ENCODE results near the gene DCAF10.
"Not testable (repeated sequence)": the region's sequence is repeated elsewhere in the genome, so short reads cannot be mapped to it uniquely, and the experiment has no call there.

The DCAF10 gene

GRCh38 chr9:37761511-37761910, 39.1 kb upstream of the DCAF10 start:
- H3K4me3 ChIP-seq = no peak overlapping the region
- TF ChIP-seq FOXP2 (optimal IDR thresholded peaks at IDR 0.05; ENCODE audit: control extremely low read depth, extremely low read length, insufficient read depth) (no peak), POLR2AphosphoS5 (IDR thresholded peaks at IDR 0.05; ENCODE audit: borderline replicate concordance, low read depth, low read length) (no peak), EZH2 (IDR thresholded peaks at IDR 0.05) (no peak)
- H3K36me3 ChIP-seq (ENCODE audit: insufficient read depth, low read length) = no peaks in the 10 kb centered on the region
- H3K27ac ChIP-seq = no peak overlapping the region
- no peak for DNase-seq (ENCODE audit: low read depth, low spot score)
- no peaks in the 10 kb centered on the region for H3K9me3 ChIP-seq (ENCODE audit: low read depth, low read length)
- no peak overlapping the region for H3K9ac ChIP-seq (ENCODE audit: insufficient read length)

GRCh38 chr9:37765263-37765662, 35.3 kb upstream of the DCAF10 start:
- H3K9ac ChIP-seq (ENCODE audit: insufficient read length); H3K4me3 ChIP-seq; H3K9me3 ChIP-seq (ENCODE audit: low read depth, low read length); H3K36me3 ChIP-seq (ENCODE audit: insufficient read depth, low read length); H3K27ac ChIP-seq; DNase-seq (ENCODE audit: low read depth, low spot score): not testable (repeated sequence)

GRCh38 chr9:37769306-37769705, 31.3 kb upstream of the DCAF10 start:
- Histone ChIP-seq H3K9me3 (ENCODE audit: low read depth, low read length) (no peaks in the 10 kb centered on the region), H3K36me3 (ENCODE audit: insufficient read depth, low read length) (0 out of 2 replicates have a peak, but pooled peaks cover 3% of the 10 kb centered on the region), H3K27ac (no peak overlapping the region), H3K4me3 (no peak overlapping the region), H3K9ac (ENCODE audit: insufficient read length) (no peak overlapping the region)
- TF ChIP-seq POLR2AphosphoS5 (IDR thresholded peaks at IDR 0.05; ENCODE audit: borderline replicate concordance, low read depth, low read length) (no peak), FOXP2 (optimal IDR thresholded peaks at IDR 0.05; ENCODE audit: control extremely low read depth, extremely low read length, insufficient read depth) (no peak), EZH2 (IDR thresholded peaks at IDR 0.05) (no peak)
- DNase-seq (ENCODE audit: low read depth, low spot score) = no peak

- Histone ChIP-seq H3K9ac (ENCODE audit: insufficient read length) (no peak overlapping the region), H3K4me3 (no peak overlapping the region), H3K36me3 (ENCODE audit: insufficient read depth, low read length) (0 out of 2 replicates have a peak, but pooled peaks cover 3% of the 10 kb centered on the region), H3K27ac (no peak overlapping the region), H3K9me3 (ENCODE audit: low read depth, low read length) (no peaks in the 10 kb centered on the region)
- no peak for TF ChIP-seq POLR2AphosphoS5 (IDR thresholded peaks at IDR 0.05; ENCODE audit: borderline replicate concordance, low read depth, low read length)
- no peak for TF ChIP-seq FOXP2 (optimal IDR thresholded peaks at IDR 0.05; ENCODE audit: control extremely low read depth, extremely low read length, insufficient read depth)
- TF ChIP-seq EZH2 (IDR thresholded peaks at IDR 0.05) = no peak
- no peak for DNase-seq (ENCODE audit: low read depth, low spot score)
Measured at GRCh38 chr9:37769995-37770394, 30.6 kb upstream of the DCAF10 start.

- H3K4me3 ChIP-seq = no peak overlapping the region
- H3K36me3 ChIP-seq (ENCODE audit: insufficient read depth, low read length) = peaks cover 40% of the 10 kb centered on the region
- H3K9ac ChIP-seq (ENCODE audit: insufficient read length) = no peak overlapping the region
- no peak for TF ChIP-seq EZH2 (IDR thresholded peaks at IDR 0.05)
- no peak for TF ChIP-seq POLR2AphosphoS5 (IDR thresholded peaks at IDR 0.05; ENCODE audit: borderline replicate concordance, low read depth, low read length)
- no peak for TF ChIP-seq FOXP2 (optimal IDR thresholded peaks at IDR 0.05; ENCODE audit: control extremely low read depth, extremely low read length, insufficient read depth)
- H3K27ac ChIP-seq = no peak overlapping the region
- H3K9me3 ChIP-seq (ENCODE audit: low read depth, low read length) = no peaks in the 10 kb centered on the region
- DNase-seq (ENCODE audit: low read depth, low spot score) = no peak
Measured at GRCh38 chr9:37775216-37775919, 25.2 kb upstream of the DCAF10 start.

DNA sequence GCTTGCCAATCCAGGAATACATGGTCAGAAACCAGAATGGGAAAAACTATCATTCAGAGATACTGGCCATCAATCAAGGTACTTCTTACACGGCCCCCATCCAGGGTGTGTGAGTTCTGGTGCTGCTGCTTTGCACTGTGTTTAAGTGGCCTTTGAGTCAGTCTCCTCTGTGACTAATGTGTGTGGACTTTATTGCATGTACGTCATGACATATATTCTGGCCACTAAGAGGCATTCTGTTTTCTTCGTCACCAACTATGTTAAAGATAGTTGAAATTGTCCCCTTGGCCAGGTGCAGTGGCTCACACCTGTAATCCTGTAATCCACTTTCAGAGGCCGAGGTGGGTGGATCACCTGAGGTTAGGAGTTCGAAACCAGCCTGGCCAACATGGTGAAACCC, 24.3 kb upstream of the DCAF10 start:
- no peak for DNase-seq (ENCODE audit: low read depth, low spot score)
- no peak overlapping the region for H3K9ac ChIP-seq (ENCODE audit: insufficient read length)
- TF ChIP-seq POLR2AphosphoS5 (IDR thresholded peaks at IDR 0.05; ENCODE audit: borderline replicate concordance, low read depth, low read length) (no peak), FOXP2 (optimal IDR thresholded peaks at IDR 0.05; ENCODE audit: control extremely low read depth, extremely low read length, insufficient read depth) (no peak), EZH2 (IDR thresholded peaks at IDR 0.05) (no peak)
- no peak overlapping the region for H3K4me3 ChIP-seq
- H3K27ac ChIP-seq = no peak overlapping the region
- no peaks in the 10 kb centered on the region for H3K9me3 ChIP-seq (ENCODE audit: low read depth, low read length)
- peaks cover 47% of the 10 kb centered on the region for H3K36me3 ChIP-seq (ENCODE audit: insufficient read depth, low read length)

DNA sequence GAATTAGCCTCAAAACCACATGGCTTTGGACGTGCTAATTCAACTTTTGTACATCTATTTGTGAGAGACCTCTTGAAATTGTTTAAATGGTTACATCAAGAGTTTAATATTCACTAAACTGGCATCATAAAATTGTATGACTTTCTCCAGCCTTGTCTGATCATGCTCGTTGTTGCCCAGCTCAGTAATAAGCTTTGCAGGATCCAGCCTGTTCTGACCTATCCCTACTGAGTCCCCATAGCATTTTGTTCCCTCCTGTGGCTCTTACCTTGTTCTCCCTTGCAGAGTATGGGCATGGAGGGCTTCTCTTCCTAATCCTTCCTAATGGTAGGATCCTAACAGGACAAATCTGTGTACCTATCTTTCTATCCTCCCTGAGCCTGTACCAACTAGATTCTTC, 22.1 kb upstream of the DCAF10 start:
- DNase-seq (ENCODE audit: low read depth, low spot score) = no peak
- H3K9me3 ChIP-seq (ENCODE audit: low read depth, low read length) = no peaks in the 10 kb centered on the region
- TF ChIP-seq FOXP2 (optimal IDR thresholded peaks at IDR 0.05; ENCODE audit: control extremely low read depth, extremely low read length, insufficient read depth) (no peak), POLR2AphosphoS5 (IDR thresholded peaks at IDR 0.05; ENCODE audit: borderline replicate concordance, low read depth, low read length) (no peak), EZH2 (IDR thresholded peaks at IDR 0.05) (no peak)
- H3K4me3 ChIP-seq = no peak overlapping the region
- no peak overlapping the region for H3K9ac ChIP-seq (ENCODE audit: insufficient read length)
- H3K36me3 ChIP-seq (ENCODE audit: insufficient read depth, low read length) = peaks cover 68% of the 10 kb centered on the region
- H3K27ac ChIP-seq = no peak overlapping the region

- no peak for TF ChIP-seq POLR2AphosphoS5 (IDR thresholded peaks at IDR 0.05; ENCODE audit: borderline replicate concordance, low read depth, low read length)
- TF ChIP-seq FOXP2 (optimal IDR thresholded peaks at IDR 0.05; ENCODE audit: control extremely low read depth, extremely low read length, insufficient read depth) = no peak
- no peak for TF ChIP-seq EZH2 (IDR thresholded peaks at IDR 0.05)
- DNase-seq (ENCODE audit: low read depth, low spot score) = no peak
- Histone ChIP-seq H3K9ac (ENCODE audit: insufficient read length) (peak overlapping the region; percentile 89), H3K27ac (no peak overlapping the region), H3K36me3 (ENCODE audit: insufficient read depth, low read length) (peaks cover 43% of the 10 kb centered on the region), H3K4me3 (peak overlapping the region; percentile 100), H3K9me3 (ENCODE audit: low read depth, low read length) (no peaks in the 10 kb centered on the region)
Measured at GRCh38 chr9:37784291-37784615, 16.3 kb upstream of the DCAF10 start.

All from SK-N-MC (cell line).